ENCODE results near the gene CD4. TPM values are rescaled to one million over a fixed set of nuclear protein-coding genes. Genes with fewer than 3 reads are reported as not detected.
A peak's percentile ranks its signal among the peaks of the same experiment; 100 is the strongest.
"Not testable (repeated sequence)": the region's sequence is repeated elsewhere in the genome, so short reads cannot be mapped to it uniquely, and the experiment has no call there.

The CD4 gene
- total and polyA plus RNA-seq, 2 of the 4 experiments (the other 2 are of a cell fraction), result 5.7 to 15.0 TPM

GRCh38 chr12:6870304-6870703, 81.0 kb downstream of the CD4 start:
- H3K27me3 ChIP-seq (ENCODE audit: control insufficient read depth, insufficient read depth, low read length); ATAC-seq (ENCODE audit: low read depth); dilution Hi-C loops (cut with HindIII; ENCODE audit: low sequenced_read_pairs, unreplicated experiment); H4K8ac ChIP-seq (ENCODE audit: low read depth in 2 of 2, low read length in 2 of 2); H2BK15ac ChIP-seq (ENCODE audit: low read depth, low read length); H3K56ac ChIP-seq (ENCODE audit: extremely low read depth, insufficient read depth, low read length); in situ Hi-C loops (cut with MboI; ENCODE audit: low sequenced_read_pairs); H2BK120ac ChIP-seq (ENCODE audit: low read depth, low read length); H4K91ac ChIP-seq (ENCODE audit: insufficient read depth, low read depth, low read length); H3K4me3 ChIP-seq (ENCODE audit: insufficient read depth, low read depth, low read length); H2AK9ac ChIP-seq (replicated peaks; ENCODE audit: low read depth, low read length, poor library complexity); POLR2A ChIA-PET (ENCODE audit: unreplicated experiment); H3K9ac ChIP-seq (ENCODE audit: low read depth, low read length); H3K9me3 ChIP-seq (ENCODE audit: control insufficient read depth, insufficient read depth, low read length); H3K9me1 ChIP-seq (ENCODE audit: insufficient read depth, low read length); H3K4me2 ChIP-seq (ENCODE audit: low read depth, low read length); H2AFZ ChIP-seq (replicated peaks; ENCODE audit: low read length, poor library complexity); H3K18ac ChIP-seq (ENCODE audit: low read depth, low read length); H4K5ac ChIP-seq (ENCODE audit: low read depth, low read length); H2BK20ac ChIP-seq (ENCODE audit: low read depth, low read length): not testable (repeated sequence)
- peak overlapping the region; percentile 41 for H3K4ac ChIP-seq (ENCODE audit: low read depth, low read length)
- H2AK5ac ChIP-seq (ENCODE audit: low read depth, low read length), result 0 out of 2 replicates have a peak overlapping the region, but pooled peaks have one; percentile 8
- WGBS, 2 experiments (ENCODE audit: extremely low coverage in 2 of 2, insufficient read length in 1 of 2), result no CpG with 5 or more reads among the region's 4 CpGs
- H3K4me1 ChIP-seq (ENCODE audit: control insufficient read depth, insufficient read depth, low read length), result peaks cover 19% of the 10 kb centered on the region
- peaks cover 32 to 69% of the 10 kb centered on the region in 2 experiments for H3K79me1 ChIP-seq (ENCODE audit: low read depth in 1 of 2, low read length in 2 of 2)
- CTCF ChIA-PET, result interaction anchor here (0.6 to 2.0 kb wide), 2 partner anchors 21 to 79 kb away, joined by 4 to 8 read pairs; no protein-coding TSS in a partner anchor
- BruUV-seq (replicated peaks), result TSS peak; percentile 92
- H3K14ac ChIP-seq (replicated peaks; ENCODE audit: low read depth, low read length), result 0 out of 2 replicates have a peak overlapping the region, but pooled peaks have one; percentile 11
- H3K36me3 ChIP-seq (ENCODE audit: control insufficient read depth, insufficient read depth, low read length), result peaks cover 33% of the 10 kb centered on the region
- peak; percentile 71 for DNase-seq
- H3K23ac ChIP-seq (ENCODE audit: low read depth, low read length), result peak overlapping the region; percentile 28; the same call in 1 of the 2 replicates
- peaks cover 51% of the 10 kb centered on the region for H4K20me1 ChIP-seq (ENCODE audit: insufficient read depth, low read length)
- peak overlapping the region; percentile 44 for H3K27ac ChIP-seq (ENCODE audit: insufficient read depth, low read length)
- peak overlapping the region; percentile 23 for H2BK5ac ChIP-seq (ENCODE audit: low read depth, low read length, poor library complexity, severe bottlenecking)
- intact Hi-C loops (cut with micrococcal nuclease), result loop anchor here (1.0 to 5.0 kb wide), 2 partner anchors 95 to 242 kb away; no protein-coding TSS in a partner anchor

Other genes starting within 250 kb of the CD4 start
- 5.6 and 5.8 TPM in 2 replicates for gene IFFO1, start 233.5 kb upstream of the CD4 start, total RNA-seq (2012; rRNA removed)
- 35.1 and 37.8 TPM in 2 replicates for gene IFFO1, start 233.5 kb upstream of the CD4 start, polyA plus RNA-seq (2012; rRNA removed)
- gene NOP2, start 221.2 kb upstream of the CD4 start, total RNA-seq (2012; rRNA removed), result 32.5 and 35.8 TPM in 2 replicates
- 49.9 and 51.7 TPM in 2 replicates for gene NOP2, start 221.2 kb upstream of the CD4 start, polyA plus RNA-seq (2012; rRNA removed)
- 262 and 279 TPM in 2 replicates for gene CHD4, start 182.1 kb upstream of the CD4 start, total RNA-seq (2012; rRNA removed)
- 99.8 and 116 TPM in 2 replicates for gene CHD4, start 182.1 kb upstream of the CD4 start, polyA plus RNA-seq (2012; rRNA removed)
- not detected in 2 replicates for gene LPAR5, start 153.6 kb upstream of the CD4 start, total RNA-seq (2012; rRNA removed)
- gene LPAR5, start 153.6 kb upstream of the CD4 start, polyA plus RNA-seq (2012; rRNA removed), result not detected in 2 replicates
- gene ACRBP, start 142.1 kb upstream of the CD4 start, total RNA-seq (2012; rRNA removed), result not detected in 2 replicates
- gene ACRBP, start 142.1 kb upstream of the CD4 start, polyA plus RNA-seq (2012; rRNA removed), result 0.27 and 0.38 TPM in 2 replicates
- gene ING4, start 126.4 kb upstream of the CD4 start, total RNA-seq (2012; rRNA removed), result 22.0 and 25.3 TPM in 2 replicates
- gene ING4, start 126.4 kb upstream of the CD4 start, polyA plus RNA-seq (2012; rRNA removed), result 31.1 and 47.5 TPM in 2 replicates
- 16.3 and 17.5 TPM in 2 replicates for gene ZNF384, start 100.2 kb upstream of the CD4 start, total RNA-seq (2012; rRNA removed)
- gene ZNF384, start 100.2 kb upstream of the CD4 start, polyA plus RNA-seq (2012; rRNA removed), result 53.7 and 55.6 TPM in 2 replicates
- under 0.01 and 0.18 TPM in 2 replicates for gene PIANP, start 88.7 kb upstream of the CD4 start, total RNA-seq (2012; rRNA removed)
- gene PIANP, start 88.7 kb upstream of the CD4 start, polyA plus RNA-seq (2012; rRNA removed), result 5.4 and 6.8 TPM in 2 replicates
- 51.4 and 58.8 TPM in 2 replicates for gene COPS7A, start 65.5 kb upstream of the CD4 start, total RNA-seq (2012; rRNA removed)
- gene COPS7A, start 65.5 kb upstream of the CD4 start, polyA plus RNA-seq (2012; rRNA removed), result 135 and 138 TPM in 2 replicates
- gene MLF2, start 36.4 kb upstream of the CD4 start, total RNA-seq (2012; rRNA removed), result 236 and 244 TPM in 2 replicates
- 359 and 403 TPM in 2 replicates for gene MLF2, start 36.4 kb upstream of the CD4 start, polyA plus RNA-seq (2012; rRNA removed)
- 11.4 and 17.2 TPM in 2 replicates for gene PTMS, start 23.2 kb upstream of the CD4 start, total RNA-seq (2012; rRNA removed)
- gene PTMS, start 23.2 kb upstream of the CD4 start, polyA plus RNA-seq (2012; rRNA removed), result 275 and 288 TPM in 2 replicates
- gene LAG3, start 17.0 kb upstream of the CD4 start, total RNA-seq (2012; rRNA removed), result not detected in 2 replicates
- gene LAG3, start 17.0 kb upstream of the CD4 start, polyA plus RNA-seq (2012; rRNA removed), result 0.41 and 0.66 TPM in 2 replicates
- gene GPR162, start 32.3 kb downstream of the CD4 start, total RNA-seq (2012; rRNA removed), result 1.7 and 2.9 TPM in 2 replicates
- 6.0 and 7.8 TPM in 2 replicates for gene GPR162, start 32.3 kb downstream of the CD4 start, polyA plus RNA-seq (2012; rRNA removed)
- 25.8 and 27.8 TPM in 2 replicates for gene P3H3, start 38.9 kb downstream of the CD4 start, total RNA-seq (2012; rRNA removed)
- gene P3H3, start 38.9 kb downstream of the CD4 start, polyA plus RNA-seq (2012; rRNA removed), result 83.9 and 90.5 TPM in 2 replicates
- 0.56 and 0.72 TPM in 2 replicates for gene GNB3, start 51.4 kb downstream of the CD4 start, total RNA-seq (2012; rRNA removed)
- gene GNB3, start 51.4 kb downstream of the CD4 start, polyA plus RNA-seq (2012; rRNA removed), result 20.5 and 20.7 TPM in 2 replicates
- gene CDCA3, start 61.8 kb downstream of the CD4 start, total RNA-seq (2012; rRNA removed), result 23.5 and 30.3 TPM in 2 replicates
- gene CDCA3, start 61.8 kb downstream of the CD4 start, polyA plus RNA-seq (2012; rRNA removed), result 61.0 and 67.5 TPM in 2 replicates
- gene USP5, start 62.6 kb downstream of the CD4 start, total RNA-seq (2012; rRNA removed), result 119 and 125 TPM in 2 replicates
- gene USP5, start 62.6 kb downstream of the CD4 start, polyA plus RNA-seq (2012; rRNA removed), result 67.7 and 69.7 TPM in 2 replicates
- gene TPI1, start 78.0 kb downstream of the CD4 start, total RNA-seq (2012; rRNA removed), result 1,842 and 2,176 TPM in 2 replicates
- gene TPI1, start 78.0 kb downstream of the CD4 start, polyA plus RNA-seq (2012; rRNA removed), result 1,995 and 2,214 TPM in 2 replicates
- 1.1 and 1.3 TPM in 2 replicates for gene SPSB2, start 83.8 kb downstream of the CD4 start, total RNA-seq (2012; rRNA removed)
- gene SPSB2, start 83.8 kb downstream of the CD4 start, polyA plus RNA-seq (2012; rRNA removed), result 4.1 and 4.3 TPM in 2 replicates
- gene LRRC23, start 115.3 kb downstream of the CD4 start, total RNA-seq (2012; rRNA removed), result 8.9 and 11.1 TPM in 2 replicates
- 9.2 and 11.4 TPM in 2 replicates for gene LRRC23, start 115.3 kb downstream of the CD4 start, polyA plus RNA-seq (2012; rRNA removed)
- gene ENO2, start 125.1 kb downstream of the CD4 start, total RNA-seq (2012; rRNA removed), result 20.8 and 28.3 TPM in 2 replicates
- 81.5 and 92.8 TPM in 2 replicates for gene ENO2, start 125.1 kb downstream of the CD4 start, polyA plus RNA-seq (2012; rRNA removed)
- 2.5 and 3.4 TPM in 2 replicates for gene ATN1, start 138.4 kb downstream of the CD4 start, total RNA-seq (2012; rRNA removed)
- gene ATN1, start 138.4 kb downstream of the CD4 start, polyA plus RNA-seq (2012; rRNA removed), result 58.7 and 59.8 TPM in 2 replicates
- gene RNU7-1, start 154.3 kb downstream of the CD4 start, total RNA-seq (2012; rRNA removed), result not detected in 2 replicates
- not detected in 2 replicates for gene RNU7-1, start 154.3 kb downstream of the CD4 start, polyA plus RNA-seq (2012; rRNA removed)
- gene C12orf57, start 154.5 kb downstream of the CD4 start, total RNA-seq (2012; rRNA removed), result 197 and 238 TPM in 2 replicates
- gene C12orf57, start 154.5 kb downstream of the CD4 start, polyA plus RNA-seq (2012; rRNA removed), result 530 and 703 TPM in 2 replicates
- under 0.01 TPM in 1 of 2 replicates, not detected in the other for gene PTPN6, start 161.8 kb downstream of the CD4 start, total RNA-seq (2012; rRNA removed)
- 0.14 TPM in 1 of 2 replicates, not detected in the other for gene PTPN6, start 161.8 kb downstream of the CD4 start, polyA plus RNA-seq (2012; rRNA removed)
- gene PHB2, start 181.1 kb downstream of the CD4 start, total RNA-seq (2012; rRNA removed), result 219 and 240 TPM in 2 replicates
- gene PHB2, start 181.1 kb downstream of the CD4 start, polyA plus RNA-seq (2012; rRNA removed), result 286 and 298 TPM in 2 replicates
- 43.6 and 66.1 TPM in 2 replicates for gene EMG1, start 181.4 kb downstream of the CD4 start, total RNA-seq (2012; rRNA removed)
- gene EMG1, start 181.4 kb downstream of the CD4 start, polyA plus RNA-seq (2012; rRNA removed), result 37.5 and 43.1 TPM in 2 replicates
- 6.4 and 7.0 TPM in 2 replicates for gene LPCAT3, start 228.9 kb downstream of the CD4 start, total RNA-seq (2012; rRNA removed)
- 17.4 and 18.6 TPM in 2 replicates for gene LPCAT3, start 228.9 kb downstream of the CD4 start, polyA plus RNA-seq (2012; rRNA removed)